Fibroblast of skin of back (primary cell): ENCODE results near the gene CAPN8.

Source experiments
- DNase-seq: peaks from one replicate; pipeline ENCODE4 v3.0.0-alpha.2; 2013

The CAPN8 gene

GRCh38 chr1:223616586-223616985, 48.9 kb downstream of the CAPN8 start:
- DNase-seq, result no peak

- DNase-seq, result no peak
Observed at GRCh38 chr1:223611936-223612335, 53.6 kb downstream of the CAPN8 start.

- DNase-seq, result no peak
Observed at GRCh38 chr1:223609977-223610376, 55.5 kb downstream of the CAPN8 start.

- no peak for DNase-seq
Observed at GRCh38 chr1:223609066-223609465, 56.4 kb downstream of the CAPN8 start.

- DNase-seq, result no peak
Observed at GRCh38 chr1:223558512-223558911, 107.0 kb downstream of the CAPN8 start.

GRCh38 chr1:223557130-223557475, 108.4 kb downstream of the CAPN8 start:
- no peak for DNase-seq

- peak; percentile 2 for DNase-seq
Observed at GRCh38 chr1:223556414-223557129, 108.9 kb downstream of the CAPN8 start.

- DNase-seq, result no peak
Observed at GRCh38 chr1:223553957-223554356, 111.5 kb downstream of the CAPN8 start.

GRCh38 chr1:223551610-223552009, 113.9 kb downstream of the CAPN8 start:
- no peak for DNase-seq

GRCh38 chr1:223549740-223550139, 115.8 kb downstream of the CAPN8 start:
- DNase-seq, result no peak

GRCh38 chr1:223547316-223548114, 118.0 kb downstream of the CAPN8 start:
- DNase-seq, result no peak

- DNase-seq, result no peak
Observed at GRCh38 chr1:223545343-223545742, 120.2 kb downstream of the CAPN8 start.

GRCh38 chr1:223543560-223543959, 121.9 kb downstream of the CAPN8 start:
- DNase-seq, result no peak

- no peak for DNase-seq
Observed at GRCh38 chr1:223542831-223543230, 122.7 kb downstream of the CAPN8 start.

- no peak for DNase-seq
Observed at GRCh38 chr1:223540485-223541106, 124.9 kb downstream of the CAPN8 start.

- DNase-seq, result no peak
Observed at GRCh38 chr1:223539750-223540149, 125.8 kb downstream of the CAPN8 start.

GRCh38 chr1:223538981-223539380, 126.5 kb downstream of the CAPN8 start:
- DNase-seq, result no peak

- DNase-seq, result no peak
Observed at GRCh38 chr1:223535319-223535718, 130.2 kb downstream of the CAPN8 start.

- DNase-seq, result no peak
Observed at GRCh38 chr1:223534677-223535076, 130.8 kb downstream of the CAPN8 start.

GRCh38 chr1:223533708-223534107, 131.8 kb downstream of the CAPN8 start:
- no peak for DNase-seq

- peak; percentile 36 for DNase-seq
Observed at GRCh38 chr1:223531742-223532341, 133.7 kb downstream of the CAPN8 start.

- no peak for DNase-seq
Observed at GRCh38 chr1:223525957-223526356, 139.5 kb downstream of the CAPN8 start.

- no peak for DNase-seq
Observed at GRCh38 chr1:223525546-223525945, 140.0 kb downstream of the CAPN8 start.
